HCT116 (cell line): Measurements from ENCODE around the gene UBTF. TPM values are rescaled to one million over a fixed set of nuclear protein-coding genes. Genes with fewer than 3 reads are reported as not detected.
A peak's percentile ranks its signal among the peaks of the same experiment; 100 is the strongest.

Experiments
- ATAC-seq: fragments of 200-7000 bp; cut with Tn5 transposase; 2 replicates; pipeline ENCODE4 v1.9.1; 2020; ENCODE audit warnings: mild to moderate bottlenecking, moderate library complexity
- BruUV-seq: library from RNA; stranded (reverse); fragments of 400-500 nt; replicated peaks from 2 replicates; lab custom pipeline; 2021; lab: Mats Ljungman, UMichigan
- CTCF ChIA-PET: fragments of 300-600 bp; sonication (Branson Sonifier 250); formaldehyde crosslinking; loops from one replicate; lab custom pipeline; 2021; ENCODE audit warnings: antibody characterized with exemption; lab: Charles Lee
- POLR2A ChIA-PET: fragments of 300-600, 350-600 bp; sonication (Branson Sonifier 250); formaldehyde crosslinking; loops from one replicate; lab custom pipeline; 2021; ENCODE audit warnings: antibody characterized with exemption; lab: Charles Lee
- RAD21 ChIA-PET, 2 experiments: fragments of 300-600 bp; sonication (Branson Sonifier 250); formaldehyde crosslinking; loops; one replicate each; lab custom pipeline; 2023; ENCODE audit warnings: low total read pairs in 2 of 2; ENCODE audit not compliant: uncharacterized antibody in 2 of 2, unreplicated experiment in 2 of 2, low non-redundant PET in 1 of 2; lab: Charles Lee
- DNase-seq: peaks from one replicate; pipeline ENCODE4 v3.0.0-alpha.2; 2010; ENCODE audit warnings: low read depth, low spot score
- H2AFZ ChIP-seq: fragments of 200-600 bp; shearing (Covaris generic), sonication (generic); 2 replicates; pipeline ENCODE4 v1.6.1; 2017; ENCODE audit warnings: low read depth, mixed run types, mixed read lengths, antibody characterized with exemption, low read length; ENCODE audit not compliant: poor library complexity, severe bottlenecking
- H3K27ac ChIP-seq: 2 replicates; pipeline ENCODE4 v1.5.1; 2012; ENCODE audit warnings: low read depth, low read length
- H3K27me3 ChIP-seq: fragments of 200-600 bp; sonication (generic); 2 replicates; pipeline ENCODE4 v1.6.1; 2016; ENCODE audit warnings: mixed run types, low read length, mixed read lengths; ENCODE audit not compliant: insufficient read depth
- H3K36me3 ChIP-seq, 2 experiments: fragments of 200-500 bp in 1 of 2; fragments of 200-600 bp in 1 of 2; sonication (Bioruptor generic) in 1 of 2; sonication (generic) in 1 of 2; 2 replicates each; pipeline versions ENCODE4 v1.5.1 to v1.6.1; 2014 to 2016; ENCODE audit warnings: low read length in 2 of 2, inconsistent platforms in 1 of 2, mixed read lengths in 1 of 2, mixed run types in 1 of 2; ENCODE audit not compliant: insufficient read depth in 2 of 2, control insufficient read depth in 1 of 2
- H3K4me1 ChIP-seq, 2 experiments: fragments of 200-600 bp in 1 of 2; sonication (generic) in 1 of 2; 2 replicates each; pipeline versions ENCODE4 v1.5.1 to v1.6.1; 2012 to 2017; ENCODE audit warnings: low read length in 2 of 2, inconsistent platforms in 1 of 2, mild to moderate bottlenecking in 1 of 2, mixed read lengths in 1 of 2, mixed run types in 1 of 2, moderate library complexity in 1 of 2; ENCODE audit not compliant: insufficient read depth in 2 of 2, control insufficient read depth in 1 of 2
- H3K4me2 ChIP-seq: fragments of 200-600 bp; sonication (generic); 2 replicates; pipeline ENCODE4 v1.6.1; 2017; ENCODE audit warnings: mixed run types, low read length, mixed read lengths
- H3K4me3 ChIP-seq, 2 experiments: fragments of 200-600 bp in 1 of 2; sonication (generic) in 1 of 2; replicated peaks in 1 of 2; 2 replicates each; pipeline ENCODE4 v1.5.1; 2011 to 2016; ENCODE audit warnings: low read length in 2 of 2, control low read depth in 1 of 2, low read depth in 1 of 2, mild to moderate bottlenecking in 1 of 2, mixed read lengths in 1 of 2, mixed run types in 1 of 2
- H3K79me2 ChIP-seq: fragments of 200-600 bp; sonication (generic); 2 replicates; pipeline ENCODE4 v1.6.1; 2017; ENCODE audit warnings: mild to moderate bottlenecking, mixed run types, low read length, moderate library complexity, mixed read lengths; ENCODE audit not compliant: insufficient read depth
- H3K9ac ChIP-seq: fragments of 200-600 bp; sonication (generic); 2 replicates; pipeline ENCODE4 v1.6.1; 2016; ENCODE audit warnings: low read length, mixed read lengths
- H3K9me2 ChIP-seq: fragments of 200-600 bp; sonication (generic), shearing (Covaris generic); 2 replicates; pipeline ENCODE4 v1.6.1; 2017; ENCODE audit warnings: mixed run types, mild to moderate bottlenecking, moderate library complexity; ENCODE audit not compliant: insufficient read depth
- H3K9me3 ChIP-seq, 2 experiments: fragments of 200-500 bp in 1 of 2; fragments of 200-600 bp in 1 of 2; sonication (Bioruptor generic) in 1 of 2; sonication (generic) in 1 of 2; 2 replicates each; pipeline ENCODE4 v1.6.1; 2014 to 2017; ENCODE audit warnings: low read length in 2 of 2, mixed read lengths in 2 of 2, inconsistent platforms in 1 of 2, low read depth in 1 of 2, mild to moderate bottlenecking in 1 of 2, mixed run types in 1 of 2, moderate library complexity in 1 of 2; ENCODE audit not compliant: control insufficient read depth in 1 of 2, insufficient read depth in 1 of 2
- H4K20me1 ChIP-seq: fragments of 200-600 bp; sonication (generic), shearing (Covaris generic); 2 replicates; pipeline ENCODE4 v1.6.1; 2017; ENCODE audit warnings: mixed run types, mild to moderate bottlenecking, moderate library complexity; ENCODE audit not compliant: insufficient read depth
- CBX3 ChIP-seq: IDR thresholded peaks from 2 replicates; pipeline ENCODE4 v1.6.1; 2012; ENCODE audit warnings: low read depth
- EGR1 ChIP-seq: IDR thresholded peaks from 2 replicates; pipeline ENCODE4 v1.6.1; 2012; ENCODE audit warnings: low read depth
- EZH2phosphoT487 ChIP-seq: fragments of 200-600 bp; IDR thresholded peaks from 2 replicates; pipeline ENCODE4 v1.6.1; 2018; ENCODE audit warnings: antibody characterized with exemption, borderline replicate concordance
- POLR2A ChIP-seq: IDR thresholded peaks from 2 replicates; pipeline ENCODE4 v1.7.0; 2011; ENCODE audit warnings: borderline replicate concordance; ENCODE audit not compliant: insufficient read depth, insufficient read length; ENCODE audit errors: extremely low read depth
- POLR2AphosphoS5 ChIP-seq: IDR thresholded peaks from 2 replicates; pipeline ENCODE4 v1.6.1; 2011; ENCODE audit warnings: mild to moderate bottlenecking, low read depth, low read length, moderate library complexity
- SP1 ChIP-seq: IDR thresholded peaks from 2 replicates; pipeline ENCODE4 v1.6.1; 2012; ENCODE audit warnings: low read depth
- TCF7L2 ChIP-seq: IDR thresholded peaks from 2 replicates; pipeline ENCODE4 v1.7.0; 2011; ENCODE audit warnings: borderline replicate concordance, inconsistent platforms; ENCODE audit not compliant: insufficient read depth, insufficient read length; ENCODE audit errors: extremely low read depth
- ZFX ChIP-seq: fragments of 450-650 bp; IDR thresholded peaks from 2 replicates; pipeline ENCODE4 v1.6.1; 2017
- ZNF274 ChIP-seq: fragments of 200-500 bp; sonication (Bioruptor generic); IDR thresholded peaks from 2 replicates; pipeline ENCODE4 v1.6.1; 2014; ENCODE audit warnings: mild to moderate bottlenecking, low read depth, low read length, inconsistent platforms
- intact Hi-C: fragments of 100-400 bp; cut with micrococcal nuclease; formaldehyde crosslinking; loops from 2 replicates; pipeline ENCODE4 v1.10.0; 2022
- total RNA-seq: library from RNA; stranded (reverse); gene quantifications from one replicate; pipeline ENCODE4 v1.2.1, GENCODE V29; 2021; ENCODE audit not compliant: unreplicated experiment
- TF ChIP-seq, protein P1 (sequence below): IDR thresholded peaks from 2 replicates; pipeline ENCODE4 v1.6.1; 2011; ENCODE audit warnings: mild to moderate bottlenecking, low read length, moderate library complexity; ENCODE audit not compliant: insufficient replicate concordance; ENCODE audit errors: extremely low read depth
- TF ChIP-seq, protein P2 (sequence below): IDR thresholded peaks from 2 replicates; pipeline ENCODE4 v1.6.1; 2012
- TF ChIP-seq, protein P3 (sequence below): IDR thresholded peaks from 2 replicates; pipeline ENCODE4 v1.6.1; 2012; ENCODE audit warnings: low read depth

Gene UBTF
- total RNA-seq, 1 experiment from 2014 or later, result 84.3 TPM

DNA sequence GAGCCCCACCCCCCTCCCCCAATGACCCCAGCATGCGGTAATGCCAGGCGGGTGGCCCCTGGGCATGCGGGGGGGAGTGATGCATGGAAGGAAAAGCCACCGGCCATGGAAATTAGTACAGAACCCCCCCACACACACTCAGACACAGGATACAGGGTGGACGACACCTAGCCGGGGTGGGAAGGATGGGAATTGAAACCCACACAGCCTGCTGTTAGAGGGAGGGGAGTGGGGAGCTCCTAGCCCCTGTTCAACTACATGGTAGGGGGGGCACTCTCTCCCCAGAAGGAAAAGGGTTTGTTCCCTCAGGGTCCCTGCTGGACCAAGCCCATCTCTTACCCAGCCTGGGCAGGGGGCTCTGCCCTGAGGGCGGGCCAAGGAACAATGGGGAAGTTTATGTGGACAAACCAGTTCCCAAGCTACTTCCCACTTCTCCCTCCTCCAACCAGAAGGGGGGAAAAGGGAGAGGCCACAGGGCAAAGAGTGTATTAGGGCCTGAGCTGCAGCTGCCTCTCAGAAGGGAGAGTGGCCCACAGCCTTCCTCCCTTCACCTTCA, 27.5 kb downstream of the UBTF start:
- Histone ChIP-seq H3K9ac (no peak overlapping the region), H3K27me3 (no peaks in the 10 kb centered on the region), H3K36me3 (peaks cover 20 to 32% of the 10 kb centered on the region in 2 experiments), H3K4me3 (no peak overlapping the region), H3K79me2 (peaks cover 13% of the 10 kb centered on the region), H4K20me1 (no peaks in the 10 kb centered on the region), H3K9me3 (no peaks in the 10 kb centered on the region), H3K4me2 (no peak overlapping the region), H3K9me2 (no peaks in the 10 kb centered on the region), H3K27ac (no peak overlapping the region), H3K4me1 (peaks cover 4 to 15% of the 10 kb centered on the region in 2 experiments; a peak in 3 of 4 replicates), H2AFZ (no peak overlapping the region)
- ChIA-PET CTCF (no interaction called here), POLR2A (interaction anchor here (0.7 kb wide), 1 partner anchor 460 kb away, joined by 3 read pairs; no protein-coding TSS in a partner anchor), RAD21 (no interaction called here)
- intact Hi-C loops, result no loop called here
- DNase-seq (no peak), ATAC-seq (peak; percentile 37; the same call in 1 of the 2 replicates)
- no TSS peak for BruUV-seq
- TF ChIP-seq POLR2AphosphoS5, result peak; percentile 14
- TF ChIP-seq, protein P1, sequence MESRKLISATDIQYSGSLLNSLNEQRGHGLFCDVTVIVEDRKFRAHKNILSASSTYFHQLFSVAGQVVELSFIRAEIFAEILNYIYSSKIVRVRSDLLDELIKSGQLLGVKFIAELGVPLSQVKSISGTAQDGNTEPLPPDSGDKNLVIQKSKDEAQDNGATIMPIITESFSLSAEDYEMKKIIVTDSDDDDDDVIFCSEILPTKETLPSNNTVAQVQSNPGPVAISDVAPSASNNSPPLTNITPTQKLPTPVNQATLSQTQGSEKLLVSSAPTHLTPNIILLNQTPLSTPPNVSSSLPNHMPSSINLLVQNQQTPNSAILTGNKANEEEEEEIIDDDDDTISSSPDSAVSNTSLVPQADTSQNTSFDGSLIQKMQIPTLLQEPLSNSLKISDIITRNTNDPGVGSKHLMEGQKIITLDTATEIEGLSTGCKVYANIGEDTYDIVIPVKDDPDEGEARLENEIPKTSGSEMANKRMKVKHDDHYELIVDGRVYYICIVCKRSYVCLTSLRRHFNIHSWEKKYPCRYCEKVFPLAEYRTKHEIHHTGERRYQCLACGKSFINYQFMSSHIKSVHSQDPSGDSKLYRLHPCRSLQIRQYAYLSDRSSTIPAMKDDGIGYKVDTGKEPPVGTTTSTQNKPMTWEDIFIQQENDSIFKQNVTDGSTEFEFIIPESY, result no peak
- no peak for TF ChIP-seq CBX3
- TF ChIP-seq, protein P2, sequence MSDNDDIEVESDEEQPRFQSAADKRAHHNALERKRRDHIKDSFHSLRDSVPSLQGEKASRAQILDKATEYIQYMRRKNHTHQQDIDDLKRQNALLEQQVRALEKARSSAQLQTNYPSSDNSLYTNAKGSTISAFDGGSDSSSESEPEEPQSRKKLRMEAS, result no peak
- TF ChIP-seq TCF7L2, result no peak
- no peak for TF ChIP-seq ZFX
- TF ChIP-seq ZNF274, result no peak
- no peak for TF ChIP-seq EGR1
- no peak for TF ChIP-seq EZH2phosphoT487
- no peak for TF ChIP-seq SP1
- peak; percentile 27 for TF ChIP-seq POLR2A
- TF ChIP-seq, protein P3, sequence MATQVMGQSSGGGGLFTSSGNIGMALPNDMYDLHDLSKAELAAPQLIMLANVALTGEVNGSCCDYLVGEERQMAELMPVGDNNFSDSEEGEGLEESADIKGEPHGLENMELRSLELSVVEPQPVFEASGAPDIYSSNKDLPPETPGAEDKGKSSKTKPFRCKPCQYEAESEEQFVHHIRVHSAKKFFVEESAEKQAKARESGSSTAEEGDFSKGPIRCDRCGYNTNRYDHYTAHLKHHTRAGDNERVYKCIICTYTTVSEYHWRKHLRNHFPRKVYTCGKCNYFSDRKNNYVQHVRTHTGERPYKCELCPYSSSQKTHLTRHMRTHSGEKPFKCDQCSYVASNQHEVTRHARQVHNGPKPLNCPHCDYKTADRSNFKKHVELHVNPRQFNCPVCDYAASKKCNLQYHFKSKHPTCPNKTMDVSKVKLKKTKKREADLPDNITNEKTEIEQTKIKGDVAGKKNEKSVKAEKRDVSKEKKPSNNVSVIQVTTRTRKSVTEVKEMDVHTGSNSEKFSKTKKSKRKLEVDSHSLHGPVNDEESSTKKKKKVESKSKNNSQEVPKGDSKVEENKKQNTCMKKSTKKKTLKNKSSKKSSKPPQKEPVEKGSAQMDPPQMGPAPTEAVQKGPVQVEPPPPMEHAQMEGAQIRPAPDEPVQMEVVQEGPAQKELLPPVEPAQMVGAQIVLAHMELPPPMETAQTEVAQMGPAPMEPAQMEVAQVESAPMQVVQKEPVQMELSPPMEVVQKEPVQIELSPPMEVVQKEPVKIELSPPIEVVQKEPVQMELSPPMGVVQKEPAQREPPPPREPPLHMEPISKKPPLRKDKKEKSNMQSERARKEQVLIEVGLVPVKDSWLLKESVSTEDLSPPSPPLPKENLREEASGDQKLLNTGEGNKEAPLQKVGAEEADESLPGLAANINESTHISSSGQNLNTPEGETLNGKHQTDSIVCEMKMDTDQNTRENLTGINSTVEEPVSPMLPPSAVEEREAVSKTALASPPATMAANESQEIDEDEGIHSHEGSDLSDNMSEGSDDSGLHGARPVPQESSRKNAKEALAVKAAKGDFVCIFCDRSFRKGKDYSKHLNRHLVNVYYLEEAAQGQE, result no peak
